IMR-90 (cell line): ENCODE measurements around the gene MAPK13. TPM values are rescaled to one million over a fixed set of nuclear protein-coding genes. Genes with fewer than 3 reads are reported as not detected.

Experiments
- ATAC-seq: fragments of 200-7000 bp; cut with Tn5 transposase; 2 replicates; pipeline ENCODE4 v1.9.1; 2020; ENCODE audit warnings: low read depth, mild to moderate bottlenecking, moderate library complexity
- BruUV-seq: library from RNA; stranded (reverse); fragments of 400-500 nt; replicated peaks from 2 replicates; lab custom pipeline; 2021; lab: Mats Ljungman, UMichigan
- CTCF ChIA-PET: fragments of 300-600 bp; formaldehyde crosslinking; extraction: SDS; loops from one replicate; lab custom pipeline; 2021; ENCODE audit warnings: antibody characterized with exemption; lab: Yijun Ruan, JAX
- POLR2A ChIA-PET: fragments of 300-600 bp; sonication (Branson Sonifier 250); formaldehyde crosslinking; loops from one replicate; lab custom pipeline; 2022; ENCODE audit warnings: antibody characterized with exemption; ENCODE audit not compliant: unreplicated experiment; lab: Charles Lee
- DNase-seq: peaks from one replicate; pipeline ENCODE4 v3.0.0; 2013
- H2AFZ ChIP-seq: replicated peaks from 2 replicates; pipeline ENCODE3; 2013; ENCODE audit warnings: low read length, mild to moderate bottlenecking; ENCODE audit not compliant: poor library complexity
- H2AK5ac ChIP-seq: 2 replicates; pipeline ENCODE4 v1.6.1; 2013; ENCODE audit warnings: low read depth, low read length, inconsistent platforms
- H2AK9ac ChIP-seq: replicated peaks from 2 replicates; pipeline ENCODE3; 2013; ENCODE audit warnings: mild to moderate bottlenecking, low read depth, low read length, moderate library complexity; ENCODE audit not compliant: poor library complexity
- H2BK120ac ChIP-seq: 2 replicates; pipeline ENCODE4 v1.6.1; 2013; ENCODE audit warnings: low read depth, low read length, inconsistent platforms
- H2BK15ac ChIP-seq: 3 replicates; pipeline ENCODE4 v1.6.1; 2013; ENCODE audit warnings: low read depth, low read length, inconsistent platforms
- H2BK20ac ChIP-seq: 2 replicates; pipeline ENCODE4 v1.6.1; 2013; ENCODE audit warnings: low read depth, mild to moderate bottlenecking, inconsistent platforms, low read length, moderate library complexity
- H2BK5ac ChIP-seq: 2 replicates; pipeline ENCODE4 v1.6.1; 2013; ENCODE audit warnings: mild to moderate bottlenecking, low read depth, low read length, inconsistent platforms; ENCODE audit not compliant: poor library complexity, severe bottlenecking
- H3K14ac ChIP-seq: replicated peaks from 2 replicates; pipeline ENCODE4 v1.6.1; 2013; ENCODE audit warnings: low read depth, low read length, inconsistent platforms
- H3K18ac ChIP-seq: 2 replicates; pipeline ENCODE4 v1.6.1; 2013; ENCODE audit warnings: low read depth, low read length, control low read depth
- H3K23ac ChIP-seq: 2 replicates; pipeline ENCODE4 v1.6.1; 2013; ENCODE audit warnings: low read depth, low read length, inconsistent platforms
- H3K27ac ChIP-seq: 2 replicates; pipeline ENCODE4 v1.5.1; 2013; ENCODE audit warnings: mild to moderate bottlenecking, control low read depth, low read length; ENCODE audit not compliant: insufficient read depth
- H3K27me3 ChIP-seq: 2 replicates; pipeline ENCODE4 v1.6.1; 2013; ENCODE audit warnings: low read length; ENCODE audit not compliant: control insufficient read depth, insufficient read depth
- H3K36me3 ChIP-seq: 2 replicates; pipeline ENCODE4 v1.6.1; 2013; ENCODE audit warnings: low read length, mixed read lengths; ENCODE audit not compliant: control insufficient read depth, insufficient read depth
- H3K4ac ChIP-seq: 2 replicates; pipeline ENCODE4 v1.6.1; 2013; ENCODE audit warnings: low read depth, low read length, inconsistent platforms
- H3K4me1 ChIP-seq: 2 replicates; pipeline ENCODE4 v1.6.1; 2013; ENCODE audit warnings: low read length, mixed read lengths; ENCODE audit not compliant: control insufficient read depth, insufficient read depth
- H3K4me2 ChIP-seq: 2 replicates; pipeline ENCODE4 v1.6.1; 2013; ENCODE audit warnings: low read depth, mild to moderate bottlenecking, control low read depth, low read length, moderate library complexity
- H3K4me3 ChIP-seq: 2 replicates; pipeline ENCODE4 v1.5.1; 2013; ENCODE audit warnings: low read depth, mild to moderate bottlenecking, control low read depth, low read length, moderate library complexity; ENCODE audit not compliant: insufficient read depth
- H3K56ac ChIP-seq: 2 replicates; pipeline ENCODE4 v1.6.1; 2013; ENCODE audit warnings: low read length, inconsistent platforms; ENCODE audit not compliant: insufficient read depth; ENCODE audit errors: extremely low read depth
- H3K79me1 ChIP-seq, 2 experiments: 2 replicates each; pipeline ENCODE4 v1.6.1; 2013; ENCODE audit warnings: low read length in 2 of 2, inconsistent platforms in 1 of 2, low read depth in 1 of 2
- H3K9ac ChIP-seq: 2 replicates; pipeline ENCODE4 v1.6.1; 2013; ENCODE audit warnings: low read depth, low read length, control low read depth
- H3K9me1 ChIP-seq: 2 replicates; pipeline ENCODE4 v1.6.1; 2013; ENCODE audit warnings: low read length, inconsistent platforms; ENCODE audit not compliant: insufficient read depth
- H3K9me3 ChIP-seq: 2 replicates; pipeline ENCODE4 v1.6.1; 2013; ENCODE audit warnings: low read length; ENCODE audit not compliant: control insufficient read depth, insufficient read depth
- H4K20me1 ChIP-seq: 2 replicates; pipeline ENCODE4 v1.6.1; 2013; ENCODE audit warnings: low read length, inconsistent platforms; ENCODE audit not compliant: insufficient read depth
- H4K5ac ChIP-seq: 2 replicates; pipeline ENCODE4 v1.6.1; 2013; ENCODE audit warnings: mild to moderate bottlenecking, low read depth, low read length, control low read depth
- H4K8ac ChIP-seq, 2 experiments: 2 replicates each; pipeline ENCODE4 v1.6.1; 2013; ENCODE audit warnings: low read depth in 2 of 2, low read length in 2 of 2, control low read depth in 1 of 2, inconsistent platforms in 1 of 2
- H4K91ac ChIP-seq: 2 replicates; pipeline ENCODE4 v1.6.1; 2013; ENCODE audit warnings: low read depth, low read length, inconsistent platforms; ENCODE audit not compliant: insufficient read depth
- BHLHE40 ChIP-seq: fragments of 150-350 bp; IDR thresholded peaks from 2 replicates; pipeline ENCODE4 v1.6.1; 2016; ENCODE audit warnings: mild to moderate bottlenecking, low read depth, low read length
- CEBPB ChIP-seq: IDR thresholded peaks from 2 replicates; pipeline ENCODE4 v1.6.1; 2012; ENCODE audit warnings: low read depth, low read length, improper control_type of control experiment
- CHD1 ChIP-seq: IDR thresholded peaks from 2 replicates; pipeline ENCODE4 v1.6.1; 2012; ENCODE audit warnings: low read depth, low read length, improper control_type of control experiment
- FOS ChIP-seq: fragments of 150-350 bp; IDR thresholded peaks from 2 replicates; pipeline ENCODE4 v1.6.1; 2016; ENCODE audit warnings: low read depth, low read length
- MXI1 ChIP-seq: IDR thresholded peaks from 2 replicates; pipeline ENCODE4 v1.6.1; 2012; ENCODE audit warnings: low read depth, mild to moderate bottlenecking, low read length, moderate library complexity, borderline replicate concordance
- NFE2L2 ChIP-seq: fragments of 150-350 bp; IDR thresholded peaks from 2 replicates; pipeline ENCODE4 v1.6.1; 2016; ENCODE audit warnings: low read depth, mild to moderate bottlenecking, low read length
- RAD21 ChIP-seq: IDR thresholded peaks from 2 replicates; pipeline ENCODE4 v1.6.1; 2012; ENCODE audit warnings: low read length, improper control_type of control experiment
- RCOR1 ChIP-seq: IDR thresholded peaks from 2 replicates; pipeline ENCODE4 v1.6.1; 2012; ENCODE audit warnings: mild to moderate bottlenecking, low read length, improper control_type of control experiment; ENCODE audit not compliant: insufficient replicate concordance
- SMC3 ChIP-seq: fragments of 150-350 bp; IDR thresholded peaks from 2 replicates; pipeline ENCODE4 v1.6.1; 2016; ENCODE audit warnings: low read depth, mild to moderate bottlenecking, antibody characterized with exemption, low read length, moderate library complexity
- USF2 ChIP-seq: fragments of 150-350 bp; IDR thresholded peaks from 2 replicates; pipeline ENCODE4 v1.6.1; 2017; ENCODE audit warnings: mild to moderate bottlenecking, antibody characterized with exemption, low read length, low read depth
- WGBS, 2 experiments: methylation state at CpG; one replicate each; pipeline versions ENCODE4 v1.1.5 to v1.1.7; 2013; ENCODE audit warnings: missing lambda C conversion rate in 2 of 2; ENCODE audit not compliant: insufficient read length in 1 of 2; ENCODE audit errors: extremely low coverage in 2 of 2; 5-methylcytosine and 5-hydroxymethylcytosine counted together
- dilution Hi-C: fragments of 300-500 bp; cut with HindIII; formaldehyde crosslinking; loops from one replicate; pipeline ENCODE4 v1.14.3; 2018; ENCODE audit warnings: low sequenced_read_pairs; ENCODE audit not compliant: unreplicated experiment
- in situ Hi-C: fragments of 300-500 bp; cut with MboI; formaldehyde crosslinking; loops from 3 replicates; pipeline ENCODE4 v1.14.3; 2019; ENCODE audit warnings: low sequenced_read_pairs, inconsistent platforms, mixed read lengths
- intact Hi-C: fragments of 100-400 bp; cut with micrococcal nuclease; formaldehyde crosslinking; loops from 2 replicates; pipeline ENCODE4 v1.10.0; 2022
- polyA plus RNA-seq, 3 experiments: library from polyadenylated mRNA; depleted of rRNA; stranded (reverse); fragments of >200 nt; gene quantifications; 2 replicates each; pipeline ENCODE4 v1.2.3, GENCODE V29; 2012; ENCODE audit warnings: low replicate concordance in 1 of 3
- total RNA-seq: library from RNA; depleted of rRNA; stranded (reverse); fragments of >200 nt; gene quantifications from 2 replicates; pipeline ENCODE4 v1.2.3, GENCODE V29; 2012

MAPK13 gene
- total and polyA plus RNA-seq, 2 of the 4 experiments (the other 2 are of a cell fraction), result 2.0 to 2.9 TPM

GRCh38 chr6:36125575-36125974 lies 4.7 kb upstream of the MAPK13 start:
- no peak overlapping the region for H3K4me2 ChIP-seq
- H2BK20ac ChIP-seq, result no peak overlapping the region
- peaks cover 0 to 12% of the 10 kb centered on the region in 2 experiments; a peak in 1 of 4 replicates for H3K79me1 ChIP-seq
- 100% methylated on average over 2 of the region's 8 CpGs; no CpG with 5 or more reads in 1 of the 2 experiments for WGBS, 2 experiments
- no peak overlapping the region for H3K4me3 ChIP-seq
- H2AK5ac ChIP-seq, result peak overlapping the region; percentile 95
- H3K23ac ChIP-seq, result no peak overlapping the region
- H3K4ac ChIP-seq, result no peak overlapping the region
- in situ Hi-C loops, result loop anchor here (5.0 kb wide), 1 partner anchor 232 kb away; no protein-coding TSS in a partner anchor
- H2BK120ac ChIP-seq, result peak overlapping the region; percentile 95
- no peak overlapping the region for H4K5ac ChIP-seq
- TF ChIP-seq CHD1 (no peak), BHLHE40 (no peak), USF2 (no peak), RAD21 (no peak), RCOR1 (no peak), NFE2L2 (no peak), CEBPB (no peak), SMC3 (no peak), FOS (no peak), MXI1 (no peak)
- no peak overlapping the region for H3K9ac ChIP-seq
- no peaks in the 10 kb centered on the region for H3K36me3 ChIP-seq
- H3K9me3 ChIP-seq, result no peaks in the 10 kb centered on the region
- BruUV-seq, result no TSS peak
- H2AFZ ChIP-seq, result no peak overlapping the region
- no peak for DNase-seq
- 0 out of 2 replicates have a peak overlapping the region, but pooled peaks have one; percentile 76 for H4K91ac ChIP-seq
- H3K27ac ChIP-seq, result no peak overlapping the region
- H4K8ac ChIP-seq, result no peak overlapping the region; a peak in 1 of 4 replicates
- peak overlapping the region; percentile 81; the same call in 1 of the 3 replicates for H2BK15ac ChIP-seq
- H3K27me3 ChIP-seq, result no peaks in the 10 kb centered on the region
- ChIA-PET POLR2A (no interaction called here), CTCF (no interaction called here)
- dilution Hi-C loops, result no loop called here
- H2AK9ac ChIP-seq, result peak overlapping the region; percentile 73
- intact Hi-C loops, result no loop called here
- no peaks in the 10 kb centered on the region for H4K20me1 ChIP-seq
- peaks cover 26% of the 10 kb centered on the region for H3K4me1 ChIP-seq
- H3K18ac ChIP-seq, result no peak overlapping the region
- no peak overlapping the region for H3K56ac ChIP-seq
- no peak overlapping the region for H3K14ac ChIP-seq
- peaks cover 27% of the 10 kb centered on the region for H3K9me1 ChIP-seq
- ATAC-seq, result no peak
- no peak overlapping the region for H2BK5ac ChIP-seq
